A549 (cell line): ENCODE data around the gene SUDS3. TPM values are rescaled to one million over a fixed set of nuclear protein-coding genes. Genes with fewer than 3 reads are reported as not detected.

Experiments used
- ATAC-seq, 2 experiments: fragments of 200-7000 bp in 1 of 2; fragments of >200 bp in 1 of 2; cut with Nextera tagmentation in 1 of 2; cut with Tn5 transposase in 1 of 2; 3 replicates each; pipeline versions ENCODE4 v1.8.0 to v1.9.1; 2018 to 2020; ENCODE audit warnings: mild to moderate bottlenecking in 1 of 2, moderate library complexity in 1 of 2
- CTCF ChIA-PET: fragments of 300-600 bp; sonication (Branson Sonifier 250); formaldehyde crosslinking; extraction: SDS; loops from one replicate; lab custom pipeline; 2021; ENCODE audit warnings: antibody characterized with exemption, inconsistent platforms; lab: Yijun Ruan, JAX
- POLR2A ChIA-PET: fragments of 350-600 bp; formaldehyde crosslinking; extraction: SDS; loops from one replicate; lab custom pipeline; 2021; ENCODE audit warnings: antibody characterized with exemption, inconsistent platforms; lab: Yijun Ruan, JAX
- DNase-seq, 2 experiments: peaks; one replicate each; pipeline versions ENCODE4 v3.0.0 to v3.0.0-alpha.2; 2011 to 2016; ENCODE audit warnings: low read depth in 1 of 2, low spot score in 1 of 2
- FAIRE-seq: peaks from 2 replicates; lab custom pipeline; 2011; peaks lifted over from hg19 to GRCh38; lab: Jason Lieb, UNC
- H3K27ac ChIP-seq, 2 experiments: fragments of >200 bp; sonication (Bioruptor Twin); formaldehyde crosslinking; 3 replicates each; pipeline ENCODE4 v1.5.1; 2016 to 2017
- H3K4me1 ChIP-seq: fragments of >200 bp; sonication (Bioruptor Twin); formaldehyde crosslinking; 3 replicates; pipeline ENCODE4 v1.6.1; 2016
- H3K4me2 ChIP-seq: fragments of >200 bp; sonication (Bioruptor Twin); formaldehyde crosslinking; 3 replicates; pipeline ENCODE4 v1.6.1; 2016
- H3K4me3 ChIP-seq: fragments of >200 bp; sonication (Bioruptor Twin); formaldehyde crosslinking; 3 replicates; pipeline ENCODE4 v1.5.1; 2016
- H3K9me3 ChIP-seq: fragments of >200 bp; sonication (Bioruptor Twin); formaldehyde crosslinking; 3 replicates; pipeline ENCODE4 v1.6.1; 2016
- BHLHE40 ChIP-seq: IDR thresholded peaks from 2 replicates; pipeline ENCODE4 v1.6.1; 2012; ENCODE audit warnings: low read depth, low read length, inconsistent platforms
- CBX8 ChIP-seq: fragments of 200-600 bp; sonication (generic); IDR thresholded peaks from 2 replicates; pipeline ENCODE4 v1.6.1; 2016
- CHD4 ChIP-seq: fragments of 200-600 bp; sonication (generic); IDR thresholded peaks from 2 replicates; pipeline ENCODE4 v1.6.1; 2016; ENCODE audit warnings: antibody characterized with exemption, mild to moderate bottlenecking, borderline replicate concordance
- CTCF ChIP-seq: fragments of >200 bp; sonication (Bioruptor Twin); formaldehyde crosslinking; IDR thresholded peaks from 3 replicates; pipeline ENCODE4 v1.5.1; 2016
- EHMT2 ChIP-seq: fragments of 200-600 bp; sonication (generic); IDR thresholded peaks from 2 replicates; pipeline ENCODE4 v1.6.1; 2016; ENCODE audit warnings: antibody characterized with exemption, low read depth, mild to moderate bottlenecking, moderate library complexity
- ELK1 ChIP-seq: fragments of 150-350 bp; IDR thresholded peaks from 2 replicates; pipeline ENCODE4 v1.6.1; 2014; ENCODE audit warnings: low read depth, mild to moderate bottlenecking, low read length
- HOXA7 ChIP-seq: fragments of 250-450 bp; sonication (Bioruptor Pico); IDR thresholded peaks from 2 replicates; pipeline ENCODE4 v1.5.0; 2020; ENCODE audit warnings: mild to moderate bottlenecking, moderate library complexity
- HOXB13 ChIP-seq: fragments of 250-450 bp; sonication (Bioruptor Pico); IDR thresholded peaks from 2 replicates; pipeline ENCODE4 v1.5.0; 2020; ENCODE audit warnings: low read depth, mild to moderate bottlenecking, moderate library complexity
- HOXB5 ChIP-seq: fragments of 250-450 bp; sonication (Bioruptor Pico); IDR thresholded peaks from 2 replicates; pipeline ENCODE4 v1.5.0; 2020; ENCODE audit warnings: mild to moderate bottlenecking, moderate library complexity
- JUN ChIP-seq, 2 experiments: fragments of >200 bp; sonication (Bioruptor Twin); formaldehyde crosslinking; IDR thresholded peaks; 2 replicates in 1 of 2; 3 replicates in 1 of 2; pipeline ENCODE4 v1.6.1; 2016 to 2017
- JUNB ChIP-seq: fragments of >200 bp; sonication (Bioruptor Twin); formaldehyde crosslinking; IDR thresholded peaks from 2 replicates; pipeline ENCODE4 v1.6.1; 2016
- KDM5A ChIP-seq: fragments of 200-600 bp; sonication (generic); IDR thresholded peaks from 2 replicates; pipeline ENCODE4 v1.6.1; 2016; ENCODE audit warnings: antibody characterized with exemption, mild to moderate bottlenecking
- MAX ChIP-seq: IDR thresholded peaks from 2 replicates; pipeline ENCODE4 v1.6.1; 2012
- MAZ ChIP-seq: fragments of 150-350 bp; IDR thresholded peaks from 2 replicates; pipeline ENCODE4 v1.6.1; 2014; ENCODE audit warnings: antibody characterized with exemption, low read depth, low read length, borderline replicate concordance
- PBX3 ChIP-seq: IDR thresholded peaks from 2 replicates; pipeline ENCODE4 v1.6.1; 2012
- POLR2A ChIP-seq: IDR thresholded peaks from 2 replicates; pipeline ENCODE4 v1.6.1; 2012; ENCODE audit warnings: mild to moderate bottlenecking, low read length
- RARB ChIP-seq: fragments of 250-450 bp; sonication (Bioruptor Pico); IDR thresholded peaks from 2 replicates; pipeline ENCODE4 v1.8.0; 2021; ENCODE audit warnings: mild to moderate bottlenecking, moderate library complexity
- SMC3 ChIP-seq: fragments of >200 bp; sonication (Bioruptor Twin); formaldehyde crosslinking; IDR thresholded peaks from 3 replicates; pipeline ENCODE4 v1.6.1; 2018; ENCODE audit warnings: inconsistent platforms
- TFCP2L1 ChIP-seq: fragments of 250-450 bp; sonication (Bioruptor Pico); IDR thresholded peaks from 2 replicates; pipeline ENCODE4 v1.5.0; 2021; ENCODE audit warnings: mild to moderate bottlenecking
- TP53 ChIP-seq: fragments of 250-450 bp; sonication (Bioruptor Pico); IDR thresholded peaks from 2 replicates; pipeline ENCODE4 v1.5.0; 2021; ENCODE audit warnings: mild to moderate bottlenecking, moderate library complexity
- ZNF302 ChIP-seq: fragments of 250-450 bp; sonication (Bioruptor Pico); IDR thresholded peaks from 2 replicates; pipeline ENCODE4 v1.9.0; 2021; ENCODE audit warnings: inconsistent platforms, mild to moderate bottlenecking, moderate library complexity
- WGBS: methylation state at CpG from one replicate; pipeline ENCODE4 v1.1.6; 2017; ENCODE audit errors: missing lambda C conversion rate; 5-methylcytosine and 5-hydroxymethylcytosine counted together
- polyA plus RNA-seq, 4 experiments: library from polyadenylated mRNA; depleted of rRNA in 3 of 4; stranded (reverse); fragments of >200 nt; fragmentation: RNase III in 1 of 4; extraction: RNeasy Plus Mini Kit Qiagen cat#74134 plus additional on column Dnase treatment in 1 of 4; gene quantifications; 2 replicates in 3 of 4; 3 replicates in 1 of 4; pipeline ENCODE4 v1.2.3, GENCODE V29; 2011 to 2017

The SUDS3 gene
- polyA plus RNA-seq, 2 of the 4 experiments (the other 2 are of a cell fraction) = 20.3 to 36.5 TPM

- Histone ChIP-seq H3K9me3 (no peaks in the 10 kb centered on the region), H3K27ac (no peak overlapping the region), H3K4me1 (no peaks in the 10 kb centered on the region), H3K4me3 (no peak overlapping the region), H3K4me2 (no peak overlapping the region)
- ATAC-seq = no peak
- no peak for TF ChIP-seq RARB (CRISPR knock-in tag)
- TF ChIP-seq JUNB = no peak
- no peak for TF ChIP-seq ZNF302 (CRISPR knock-in tag)
- TF ChIP-seq SMC3 = no peak
- no peak for TF ChIP-seq TP53 (CRISPR knock-in tag)
- TF ChIP-seq ELK1 = no peak
- TF ChIP-seq KDM5A = no peak
- no peak for TF ChIP-seq HOXB5
- no peak for FAIRE-seq
- WGBS = 93% methylated on average over 2 of the region's 2 CpGs
- ChIA-PET POLR2A (no interaction called here), CTCF (interaction anchor here (11.0 kb wide), 1 partner anchor 21 kb away, joined by 75 read pairs; the partner anchor contains the start of gene SUDS3)
- no peak for DNase-seq
These were observed 22.2 kb downstream of the SUDS3 start for GRCh38 chr12:118398524-118398923.

GRCh38 chr12:118398940-118399339 lies 22.6 kb downstream of the SUDS3 start:
- no peak for FAIRE-seq
- CTCF ChIA-PET = interaction anchor here (11.0 kb wide), 1 partner anchor 22 kb away, joined by 75 read pairs; the partner anchor contains the start of gene SUDS3
- no peak for ATAC-seq
- POLR2A ChIA-PET = no interaction called here
- H3K4me2 ChIP-seq = no peak overlapping the region
- H3K4me3 ChIP-seq = no peak overlapping the region
- no peaks in the 10 kb centered on the region for H3K9me3 ChIP-seq
- no peak for TF ChIP-seq BHLHE40
- TF ChIP-seq POLR2A = no peak
- no peak for TF ChIP-seq JUN (IDR thresholded peaks at IDR 0.05)
- TF ChIP-seq EHMT2 = no peak
- TF ChIP-seq PBX3 = no peak
- TF ChIP-seq HOXB5 = no peak
- H3K4me1 ChIP-seq = no peaks in the 10 kb centered on the region
- no peak for DNase-seq
- WGBS = 95% methylated on average over 5 of the region's 5 CpGs
- no peak overlapping the region for H3K27ac ChIP-seq

- no peak for TF ChIP-seq CBX8
- TF ChIP-seq TFCP2L1 (CRISPR knock-in tag) = no peak
- TF ChIP-seq HOXA7 = no peak
- no peak for TF ChIP-seq CHD4
- TF ChIP-seq HOXB13 (CRISPR knock-in tag) = no peak
- no peak for TF ChIP-seq CTCF
- TF ChIP-seq MAX = no peak
- TF ChIP-seq MAZ = no peak
- Histone ChIP-seq H3K4me1 (no peaks in the 10 kb centered on the region), H3K9me3 (no peaks in the 10 kb centered on the region), H3K27ac (no peak overlapping the region), H3K4me3 (no peak overlapping the region), H3K4me2 (no peak overlapping the region)
- DNase-seq (no peak), ATAC-seq (no peak), FAIRE-seq (no peak)
- ChIA-PET POLR2A (no interaction called here), CTCF (interaction anchor here (6.6 kb wide), 1 partner anchor 8 kb away, joined by 48 read pairs; no protein-coding TSS in a partner anchor)
- 93% methylated on average over 6 of the region's 6 CpGs for WGBS
These were observed 25.9 kb downstream of the SUDS3 start for GRCh38 chr12:118402251-118402650.
